Activated T-cell treated with anti-CD3 and anti-CD28 coated beads, Interleukin-2, amount 50 U/mL, for 24 hours (primary cell): ENCODE measurements around the gene BTBD9.

Experiments
- DNase-seq: peaks from one replicate; pipeline ENCODE4 v3.0.0-alpha.2; 2020
- H3K27ac Mint-ChIP-seq: 2 replicates; pipeline ENCODE4 v1.8.0; 2020; ENCODE audit warnings: mild to moderate bottlenecking, mixed read lengths
- H3K27me3 Mint-ChIP-seq: 2 replicates; pipeline ENCODE4 v1.8.0; 2020; ENCODE audit warnings: mixed read lengths
- H3K36me3 Mint-ChIP-seq: 2 replicates; pipeline ENCODE4 v1.8.0; 2020; ENCODE audit warnings: low read depth, mixed read lengths
- H3K4me1 Mint-ChIP-seq: 2 replicates; pipeline ENCODE4 v1.8.0; 2020; ENCODE audit warnings: low read depth, mixed read lengths
- H3K4me3 Mint-ChIP-seq: 2 replicates; pipeline ENCODE4 v1.8.0; 2020; ENCODE audit warnings: mild to moderate bottlenecking, moderate library complexity, mixed read lengths
- H3K9me3 Mint-ChIP-seq: 2 replicates; pipeline ENCODE4 v1.8.0; 2020; ENCODE audit warnings: mixed read lengths

The BTBD9 gene

GRCh38 chr6:38154731-38155130 is 485.0 kb downstream of the BTBD9 start:
- H3K27me3 Mint-ChIP-seq: no peaks in the 10 kb centered on the region
- peaks cover 32% of the 10 kb centered on the region for H3K36me3 Mint-ChIP-seq
- no peaks in the 10 kb centered on the region for H3K9me3 Mint-ChIP-seq
- peak overlapping the region; percentile 47 for H3K27ac Mint-ChIP-seq
- peak; percentile 7 for DNase-seq
- H3K4me1 Mint-ChIP-seq: peaks cover 2% of the 10 kb centered on the region
- no peak overlapping the region for H3K4me3 Mint-ChIP-seq

- Mint-ChIP-seq H3K27me3 (no peaks in the 10 kb centered on the region), H3K9me3 (no peaks in the 10 kb centered on the region), H3K27ac (peak overlapping the region; percentile 44), H3K36me3 (peaks cover 38% of the 10 kb centered on the region), H3K4me3 (no peak overlapping the region), H3K4me1 (peaks cover 2% of the 10 kb centered on the region)
- DNase-seq: no peak
Observed at GRCh38 chr6:38153798-38154345, 485.9 kb downstream of the BTBD9 start.

GRCh38 chr6:38153076-38153797 is 486.5 kb downstream of the BTBD9 start:
- Mint-ChIP-seq H3K36me3 (peaks cover 43% of the 10 kb centered on the region), H3K27ac (peak overlapping the region; percentile 44), H3K27me3 (no peaks in the 10 kb centered on the region), H3K9me3 (no peaks in the 10 kb centered on the region), H3K4me3 (no peak overlapping the region), H3K4me1 (peaks cover 2% of the 10 kb centered on the region)
- DNase-seq: peak; percentile 25

- Mint-ChIP-seq H3K27ac (no peak overlapping the region), H3K36me3 (peaks cover 47% of the 10 kb centered on the region), H3K9me3 (no peaks in the 10 kb centered on the region), H3K4me1 (peaks cover 2% of the 10 kb centered on the region), H3K27me3 (no peaks in the 10 kb centered on the region), H3K4me3 (no peak overlapping the region)
- peak; percentile 7 for DNase-seq
Observed at GRCh38 chr6:38152620-38153019, 487.1 kb downstream of the BTBD9 start.

GRCh38 chr6:38151580-38152500 is 487.9 kb downstream of the BTBD9 start:
- Mint-ChIP-seq H3K9me3 (no peaks in the 10 kb centered on the region), H3K4me1 (peaks cover 2% of the 10 kb centered on the region), H3K27ac (no peak overlapping the region), H3K27me3 (no peaks in the 10 kb centered on the region), H3K4me3 (no peak overlapping the region), H3K36me3 (peaks cover 51% of the 10 kb centered on the region)
- peak; percentile 17 for DNase-seq

GRCh38 chr6:38150681-38151296 is 488.9 kb downstream of the BTBD9 start:
- peaks cover 2% of the 10 kb centered on the region for H3K4me1 Mint-ChIP-seq
- H3K27ac Mint-ChIP-seq: no peak overlapping the region
- H3K9me3 Mint-ChIP-seq: no peaks in the 10 kb centered on the region
- peak; percentile 3 for DNase-seq
- H3K27me3 Mint-ChIP-seq: no peaks in the 10 kb centered on the region
- no peak overlapping the region for H3K4me3 Mint-ChIP-seq
- H3K36me3 Mint-ChIP-seq: peaks cover 50% of the 10 kb centered on the region

GRCh38 chr6:38150021-38150420 is 489.7 kb downstream of the BTBD9 start:
- no peak for DNase-seq
- Mint-ChIP-seq H3K9me3 (no peaks in the 10 kb centered on the region), H3K36me3 (peaks cover 52% of the 10 kb centered on the region), H3K4me1 (peaks cover under 1% of the 10 kb centered on the region), H3K27ac (no peak overlapping the region), H3K4me3 (no peak overlapping the region), H3K27me3 (no peaks in the 10 kb centered on the region)

GRCh38 chr6:38149531-38149930 is 490.2 kb downstream of the BTBD9 start:
- Mint-ChIP-seq H3K4me1 (peaks cover 1% of the 10 kb centered on the region), H3K4me3 (no peak overlapping the region), H3K36me3 (peaks cover 48% of the 10 kb centered on the region), H3K27ac (no peak overlapping the region), H3K27me3 (no peaks in the 10 kb centered on the region), H3K9me3 (no peaks in the 10 kb centered on the region)
- no peak for DNase-seq

GRCh38 chr6:38148606-38149005 is 491.1 kb downstream of the BTBD9 start:
- DNase-seq: no peak
- no peaks in the 10 kb centered on the region for H3K9me3 Mint-ChIP-seq
- H3K27ac Mint-ChIP-seq: no peak overlapping the region
- peaks cover 44% of the 10 kb centered on the region for H3K36me3 Mint-ChIP-seq
- no peak overlapping the region for H3K4me3 Mint-ChIP-seq
- H3K4me1 Mint-ChIP-seq: peaks cover 1% of the 10 kb centered on the region
- H3K27me3 Mint-ChIP-seq: no peaks in the 10 kb centered on the region

- H3K27ac Mint-ChIP-seq: no peak overlapping the region
- peaks cover 4% of the 10 kb centered on the region for H3K4me1 Mint-ChIP-seq
- peaks cover 31% of the 10 kb centered on the region for H3K36me3 Mint-ChIP-seq
- DNase-seq: no peak
- no peak overlapping the region for H3K4me3 Mint-ChIP-seq
- H3K27me3 Mint-ChIP-seq: no peaks in the 10 kb centered on the region
- H3K9me3 Mint-ChIP-seq: no peaks in the 10 kb centered on the region
Observed at GRCh38 chr6:38146734-38147027, 493.0 kb downstream of the BTBD9 start.

GRCh38 chr6:38146021-38146733 is 493.6 kb downstream of the BTBD9 start:
- DNase-seq: no peak
- H3K36me3 Mint-ChIP-seq: peaks cover 34% of the 10 kb centered on the region
- H3K4me1 Mint-ChIP-seq: peaks cover 4% of the 10 kb centered on the region
- H3K27ac Mint-ChIP-seq: peak overlapping the region; percentile 34
- H3K4me3 Mint-ChIP-seq: no peak overlapping the region
- H3K9me3 Mint-ChIP-seq: no peaks in the 10 kb centered on the region
- H3K27me3 Mint-ChIP-seq: no peaks in the 10 kb centered on the region

GRCh38 chr6:38144365-38144945 is 495.3 kb downstream of the BTBD9 start:
- H3K36me3 Mint-ChIP-seq: peaks cover 36% of the 10 kb centered on the region
- no peak overlapping the region for H3K27ac Mint-ChIP-seq
- H3K4me3 Mint-ChIP-seq: no peak overlapping the region
- no peak for DNase-seq
- no peaks in the 10 kb centered on the region for H3K27me3 Mint-ChIP-seq
- peaks cover 4% of the 10 kb centered on the region for H3K4me1 Mint-ChIP-seq
- no peaks in the 10 kb centered on the region for H3K9me3 Mint-ChIP-seq

GRCh38 chr6:38143191-38144150 is 496.3 kb downstream of the BTBD9 start:
- no peak for DNase-seq
- H3K9me3 Mint-ChIP-seq: no peaks in the 10 kb centered on the region
- H3K36me3 Mint-ChIP-seq: peaks cover 31% of the 10 kb centered on the region
- peak overlapping the region; percentile 3 for H3K27ac Mint-ChIP-seq
- H3K4me1 Mint-ChIP-seq: peaks cover 4% of the 10 kb centered on the region
- no peaks in the 10 kb centered on the region for H3K27me3 Mint-ChIP-seq
- no peak overlapping the region for H3K4me3 Mint-ChIP-seq
